GM12878 (cell line): ENCODE results near the gene DCP1A. TPM values are rescaled to one million over a fixed set of nuclear protein-coding genes. Genes with fewer than 3 reads are reported as not detected.

Experiments used
- ATAC-seq: fragments of 200-7000 bp; cut with Tn5 transposase; 3 replicates; pipeline ENCODE4 v1.9.1; 2020; ENCODE audit warnings: mild to moderate bottlenecking, moderate library complexity
- BruUV-seq: library from RNA; stranded (reverse); fragments of 400-500 nt; replicated peaks from 2 replicates; lab custom pipeline; 2021; lab: Mats Ljungman, UMichigan
- CTCF ChIA-PET: fragments of 300-600 bp; sonication (Branson Sonifier 250); formaldehyde crosslinking; extraction: SDS; loops from one replicate; lab custom pipeline; 2021; ENCODE audit warnings: inconsistent platforms; lab: Yijun Ruan, JAX
- POLR2A ChIA-PET: fragments of 350-600 bp; formaldehyde crosslinking; extraction: SDS; loops from one replicate; lab custom pipeline; 2021; ENCODE audit warnings: inconsistent platforms; lab: Charles Lee
- RAD21 ChIA-PET: fragments of 300-600 bp; sonication (Branson Sonifier 250); formaldehyde crosslinking; loops from one replicate; lab custom pipeline; 2023; ENCODE audit warnings: antibody characterized with exemption; ENCODE audit not compliant: unreplicated experiment; lab: Charles Lee
- SMC1A ChIA-PET: fragments of 300-600 bp; sonication (Branson Sonifier 250); formaldehyde crosslinking; loops from one replicate; lab custom pipeline; 2023; ENCODE audit not compliant: unreplicated experiment, uncharacterized antibody; lab: Charles Lee
- DNase-seq: peaks from one replicate; pipeline ENCODE4 v3.0.0-alpha.2; 2011; ENCODE audit warnings: low read depth, low spot score
- FAIRE-seq: peaks from 3 replicates; lab custom pipeline; 2011; peaks lifted over from hg19 to GRCh38; lab: Jason Lieb, UNC
- H2AFZ ChIP-seq: 2 replicates; pipeline ENCODE4 v1.6.0; 2011; ENCODE audit warnings: low read depth, low read length, control low read depth; ENCODE audit not compliant: control insufficient read depth
- H3K27ac ChIP-seq: 2 replicates; pipeline ENCODE4 v1.5.1; 2011; ENCODE audit warnings: control low read depth; ENCODE audit not compliant: control insufficient read depth, insufficient read depth
- H3K27me3 ChIP-seq, 2 experiments: replicated peaks in 1 of 2; 2 replicates each; pipeline versions ENCODE4 v1.6.0 to v1.6.1; 2011; ENCODE audit warnings: low read length in 1 of 2; ENCODE audit not compliant: control insufficient read depth in 2 of 2, insufficient read depth in 2 of 2
- H3K36me3 ChIP-seq, 2 experiments: 2 replicates each; pipeline ENCODE4 v1.5.1; 2011; ENCODE audit warnings: low read length in 1 of 2; ENCODE audit not compliant: control insufficient read depth in 2 of 2, insufficient read depth in 2 of 2
- H3K4me1 ChIP-seq: 2 replicates; pipeline ENCODE4 v1.6.1; 2011; ENCODE audit warnings: mild to moderate bottlenecking, low read length, moderate library complexity, mixed read lengths; ENCODE audit not compliant: control insufficient read depth, insufficient read depth
- H3K4me2 ChIP-seq: 2 replicates; pipeline ENCODE4 v1.6.0; 2011; ENCODE audit warnings: control low read depth; ENCODE audit not compliant: control insufficient read depth, insufficient read depth
- H3K4me3 ChIP-seq: fragments of 200-600 bp; sonication (generic); 2 replicates; pipeline ENCODE4 v1.5.1; 2016
- H3K79me2 ChIP-seq: 2 replicates; pipeline ENCODE4 v1.6.0; 2011; ENCODE audit warnings: low read length; ENCODE audit not compliant: control insufficient read depth, insufficient read depth
- H3K9ac ChIP-seq: 2 replicates; pipeline ENCODE4 v1.8.0; 2011; ENCODE audit warnings: low read length, control low read depth, mixed read lengths; ENCODE audit not compliant: control insufficient read depth, insufficient read depth
- H3K9me3 ChIP-seq: replicated peaks from 3 replicates; pipeline ENCODE4 v1.5.1; 2011; ENCODE audit warnings: mild to moderate bottlenecking, low read length; ENCODE audit not compliant: control insufficient read depth, insufficient read depth
- H4K20me1 ChIP-seq: 2 replicates; pipeline ENCODE4 v1.6.0; 2011; ENCODE audit not compliant: control insufficient read depth, insufficient read depth
- CEBPZ ChIP-seq: fragments of 150-350 bp; IDR thresholded peaks from 2 replicates; pipeline ENCODE4 v1.6.1; 2016; ENCODE audit warnings: low read depth, low read length
- CREM ChIP-seq: IDR thresholded peaks from 2 replicates; pipeline ENCODE4 v1.6.1; 2014; ENCODE audit warnings: antibody characterized with exemption, low read depth
- CTCF ChIP-seq, 3 experiments: IDR thresholded peaks in 2 of 3; conservative IDR thresholded peaks in 1 of 3; 2 replicates each; pipeline ENCODE4 v1.5.1; 2011; ENCODE audit warnings: low read depth in 3 of 3, low read length in 3 of 3, mild to moderate bottlenecking in 3 of 3, control low read depth in 2 of 3, moderate library complexity in 2 of 3, inconsistent platforms in 1 of 3, mixed read lengths in 1 of 3; ENCODE audit not compliant: control insufficient read depth in 2 of 3, insufficient read depth in 1 of 3; ENCODE audit errors: extremely low read depth in 1 of 3
- EGR1 ChIP-seq, 2 experiments: IDR thresholded peaks; 1 replicate in 1 of 2; 2 replicates in 1 of 2; pipeline ENCODE4 v1.6.1; 2011 to 2012; ENCODE audit warnings: low read depth in 2 of 2, low read length in 2 of 2, borderline replicate concordance in 1 of 2, mild to moderate bottlenecking in 1 of 2, moderate library complexity in 1 of 2
- NR2F1 ChIP-seq: fragments of 450-650 bp; conservative IDR thresholded peaks from 2 replicates; pipeline ENCODE4 v1.6.1; 2017; ENCODE audit warnings: mild to moderate bottlenecking
- RAD21 ChIP-seq: IDR thresholded peaks from 2 replicates; pipeline ENCODE4 v1.6.1; 2011; ENCODE audit warnings: mild to moderate bottlenecking, low read depth, low read length, moderate library complexity; ENCODE audit not compliant: insufficient read depth
- SMC3 ChIP-seq: IDR thresholded peaks from 2 replicates; pipeline ENCODE4 v1.6.1; 2011; ENCODE audit warnings: low read length, improper control_type of control experiment, borderline replicate concordance
- TBL1XR1 ChIP-seq: IDR thresholded peaks from 2 replicates; pipeline ENCODE4 v1.6.1; 2012; ENCODE audit warnings: low read depth, low read length, improper control_type of control experiment
- USF2 ChIP-seq: IDR thresholded peaks from 2 replicates; pipeline ENCODE4 v1.6.1; 2011; ENCODE audit warnings: low read depth, low read length, improper control_type of control experiment, borderline replicate concordance
- ZBTB4 ChIP-seq: fragments of 450-650 bp; formaldehyde crosslinking; IDR thresholded peaks from 2 replicates; pipeline ENCODE4 v1.4.0; 2022; ENCODE audit warnings: mild to moderate bottlenecking, moderate library complexity
- ZNF274 ChIP-seq: IDR thresholded peaks from one replicate; pipeline ENCODE4 v1.8.0; 2011; ENCODE audit not compliant: insufficient read length, insufficient read depth
- ZZZ3 ChIP-seq: IDR thresholded peaks from 2 replicates; pipeline ENCODE4 v1.6.1; 2011; ENCODE audit warnings: low read depth; ENCODE audit not compliant: control insufficient read depth, insufficient read length
- WGBS: methylation state at CpG from one replicate; pipeline ENCODE4 v1.1.6; 2016; ENCODE audit warnings: low lambda C conversion rate; ENCODE audit not compliant: insufficient replicate concordance, insufficient coverage; ENCODE audit errors: missing lambda C conversion rate; 5-methylcytosine and 5-hydroxymethylcytosine counted together
- in situ Hi-C: fragments of 300-500 bp; cut with MboI; formaldehyde crosslinking; loops from 9 replicates; pipeline ENCODE4 v1.14.3; 2018; ENCODE audit warnings: mixed read lengths
- intact Hi-C: fragments of 100-400 bp; cut with micrococcal nuclease; formaldehyde crosslinking; loops from one replicate; pipeline ENCODE4 v1.14.2; 2022; ENCODE audit not compliant: unreplicated experiment
- polyA plus RNA-seq, 11 experiments: library from polyadenylated mRNA; depleted of rRNA in 4 of 11; unstranded in 6 of 11; stranded (reverse) in 5 of 11; fragments of >200 nt; fragmentation: Nextera tagmentation in 4 of 11; fragmentation: Illumina TruSeq in 1 of 11; extraction: Ambion mirVana in 4 of 11; extraction: Trizol in 1 of 11; gene quantifications; 1 replicate in 1 of 11; 2 replicates in 10 of 11; pipeline versions ENCODE4 v1.2.1 to v1.2.3, GENCODE V29; 2011 to 2016; ENCODE audit warnings: inconsistent platforms in 2 of 11, missing spikeins in 2 of 11, low read depth in 1 of 11
- total RNA-seq, 4 experiments: library from RNA; depleted of rRNA in 3 of 4; stranded (reverse); fragments of >200 nt in 3 of 4; fragmentation: Illumina TruSeq in 1 of 4; extraction: Trizol in 1 of 4; gene quantifications; 2 replicates each; pipeline versions ENCODE4 v1.2.1 to v1.2.3, GENCODE V29; 2013 to 2021

Gene DCP1A
- total and polyA plus RNA-seq, 10 of the 15 experiments (the other 5 are each of a cell fraction or from before 2014, with no cell fraction given): 12.5 to 34.6 (median 16.3) TPM

GRCh38 chr3:53350652-53351051 lies 3.3 kb upstream of the DCP1A start:
- ATAC-seq: no peak
- ChIA-PET RAD21 (no interaction called here), SMC1A (no interaction called here), POLR2A (no interaction called here), CTCF (interaction anchor here (1.0 to 3.8 kb wide), 8 partner anchors 10 to 360 kb away, joined by 3 to 16 read pairs (median 4); no protein-coding TSS in a partner anchor)
- Histone ChIP-seq H3K4me3 (no peak overlapping the region), H3K9me3 (no peaks in the 10 kb centered on the region), H3K36me3 (no peaks in the 10 kb centered on the region), H3K4me1 (no peaks in the 10 kb centered on the region), H3K79me2 (peaks cover 19% of the 10 kb centered on the region), H3K27me3 (no peaks in the 10 kb centered on the region), H4K20me1 (no peaks in the 10 kb centered on the region), H3K9ac (no peak overlapping the region), H3K4me2 (no peak overlapping the region), H3K27ac (no peak overlapping the region), H2AFZ (no peak overlapping the region; the same call in 1 of the 2 replicates)
- intact Hi-C loops: no loop called here
- 0% methylated on average over 3 of the region's 3 CpGs for WGBS
- in situ Hi-C loops: no loop called here
- BruUV-seq: no TSS peak
- no peak for DNase-seq
- no peak for FAIRE-seq
- TF ChIP-seq NR2F1 (peak; percentile 34; the same call in 1 of the 2 replicates), CTCF (IDR thresholded peaks at IDR 0.05 in 2 of 3, conservative IDR thresholded peaks at IDR 0.05 in 1 of 3; ENCODE audit: control insufficient read depth in 2 of 3, extremely low read depth in 1 of 3, insufficient read depth in 1 of 3, low read depth in 3 of 3, low read length in 3 of 3) (peak; percentile 26 to 50 (median 36); a peak in 4 of 6 replicates), ZNF274 (no peak), USF2 (no peak), ZBTB4 (CRISPR knock-in tag) (no peak), RAD21 (peak; percentile 52), CEBPZ (no peak), TBL1XR1 (no peak), SMC3 (peak; percentile 50; the same call in 1 of the 2 replicates), EGR1 (IDR thresholded peaks at IDR 0.05; ENCODE audit: borderline replicate concordance in 1 of 2, low read depth in 2 of 2, low read length in 2 of 2) (no peak), CREM (no peak), ZZZ3 (no peak)
